Lower leg skin (tissue), 4 donors: ENCODE data around the gene TMEM44. TPM values are rescaled to one million over a fixed set of nuclear protein-coding genes. Genes with fewer than 3 reads are reported as not detected.
"Not testable (repeated sequence)": the region's sequence is repeated elsewhere in the genome, so short reads cannot be mapped to it uniquely, and the experiment has no call there.

Experiments
- DNase-seq, 2 donors: peaks; one replicate each; pipeline ENCODE4 v3.0.0-alpha.2; 2019; ENCODE audit warnings: low spot score in 2 of 2
- H3K4me3 ChIP-seq: fragments of 200-600 bp; sonication (generic); 2 replicates; pipeline ENCODE4 v1.5.1; 2017; ENCODE audit warnings: mild to moderate bottlenecking, low read depth; ENCODE audit not compliant: poor library complexity, severe bottlenecking
- CTCF ChIP-seq, 3 donors: fragments of 450-650 bp; IDR thresholded peaks; one replicate each; pipeline ENCODE4 v1.5.1; 2016; ENCODE audit warnings: antibody characterized with exemption in 3 of 3, mild to moderate bottlenecking in 3 of 3, moderate library complexity in 2 of 3
- POLR2A ChIP-seq, 2 donors: fragments of 450-650 bp; IDR thresholded peaks; one replicate each; pipeline ENCODE4 v1.6.1; 2016 to 2017; ENCODE audit warnings: antibody characterized with exemption in 2 of 2, mild to moderate bottlenecking in 1 of 2, moderate library complexity in 1 of 2
- WGBS, 2 donors: methylation state at CpG; one replicate each; pipeline ENCODE4 v1.1.5; 2018; 5-methylcytosine and 5-hydroxymethylcytosine counted together
- intact Hi-C: fragments of 100-400 bp; cut with DNase I; formaldehyde crosslinking; loops from one replicate; pipeline ENCODE4 v1.15.0; 2023; ENCODE audit warnings: low total_unique reads
- total RNA-seq, 4 donors: library from RNA; depleted of rRNA; stranded (reverse); fragments of >200 nt; gene quantifications; one replicate each; pipeline ENCODE4 v1.1.0, GENCODE V29; 2016

TMEM44 gene
- total RNA-seq, 4 donors from 2014 or later: 1.2 to 8.5 (median 4.6) TPM

GRCh38 chr3:194632809-194633348 lies 340 bp downstream of the TMEM44 start:
- peak overlapping the region; percentile 55 for H3K4me3 ChIP-seq
- intact Hi-C loops: no loop called here
- DNase-seq: peak in 1 of 2 donors; percentile 86
- WGBS, 2 donors: 1% methylated on average over 13 to 31 of the region's 56 CpGs
- TF ChIP-seq POLR2A (IDR thresholded peaks at IDR 0.05): no peak
- TF ChIP-seq CTCF (IDR thresholded peaks at IDR 0.05): no peak

- peak in 1 of 2 donors; percentile 58 for DNase-seq
- intact Hi-C loops: no loop called here
- TF ChIP-seq CTCF (IDR thresholded peaks at IDR 0.05): no peak
- no peak for TF ChIP-seq POLR2A (IDR thresholded peaks at IDR 0.05)
- peak overlapping the region; percentile 55 for H3K4me3 ChIP-seq
- 63 to 67% methylated on average over 11 of the region's 11 CpGs for WGBS, 2 donors
Measured at GRCh38 chr3:194632226-194632808, 902 bp downstream of the TMEM44 start.

GRCh38 chr3:194631696-194632095 lies 1.5 kb downstream of the TMEM44 start:
- intact Hi-C loops: no loop called here
- no peak for TF ChIP-seq POLR2A (IDR thresholded peaks at IDR 0.05)
- TF ChIP-seq CTCF (IDR thresholded peaks at IDR 0.05): no peak
- no peak overlapping the region for H3K4me3 ChIP-seq
- 90 to 97% methylated on average over 4 of the region's 4 CpGs for WGBS, 2 donors
- DNase-seq: no peak

GRCh38 chr3:194630681-194631080 lies 2.5 kb downstream of the TMEM44 start:
- intact Hi-C loops, H3K4me3 ChIP-seq: not testable (repeated sequence)
- WGBS, 2 donors: 92 to 94% methylated on average over 27 to 29 of the region's 29 CpGs

GRCh38 chr3:194624956-194625355 lies 8.3 kb downstream of the TMEM44 start:
- WGBS, 2 donors: 90 to 99% methylated on average over 6 of the region's 6 CpGs
- no peak for DNase-seq
- no peak for TF ChIP-seq POLR2A (IDR thresholded peaks at IDR 0.05)
- TF ChIP-seq CTCF (IDR thresholded peaks at IDR 0.05): no peak
- intact Hi-C loops: no loop called here
- no peak overlapping the region for H3K4me3 ChIP-seq

More at GRCh38 chr3:194630681-194631080, 2.5 kb downstream of the TMEM44 start:
- DNase-seq: peak in 1 of 2 donors; percentile 29

- TF ChIP-seq CTCF (IDR thresholded peaks at IDR 0.05): no peak
- TF ChIP-seq POLR2A (IDR thresholded peaks at IDR 0.05): no peak
- no peak for DNase-seq
- intact Hi-C loops: no loop called here
- 89 to 93% methylated on average over 21 to 25 of the region's 25 CpGs for WGBS, 2 donors
- no peak overlapping the region for H3K4me3 ChIP-seq
Measured at GRCh38 chr3:194623449-194624290, 9.5 kb downstream of the TMEM44 start.
